ENCODE data around the gene ALDH1A1.

The ALDH1A1 gene

GRCh38 chr9:72855890-72856523 lies 96.8 kb downstream of the ALDH1A1 start:
- no peak overlapping the region for H3K4me3 ChIP-seq (ENCODE audit: low read depth, low read length)
- no peak for TF ChIP-seq CTCF (IDR thresholded peaks at IDR 0.05; ENCODE audit: low read depth, low read length, missing control alignments)
- no peak for DNase-seq (ENCODE audit: low read depth)

GRCh38 chr9:72855321-72855720 lies 97.5 kb downstream of the ALDH1A1 start:
- no peak overlapping the region for H3K4me3 ChIP-seq (ENCODE audit: low read depth, low read length)
- DNase-seq (ENCODE audit: low read depth) = no peak
- no peak for TF ChIP-seq CTCF (IDR thresholded peaks at IDR 0.05; ENCODE audit: low read depth, low read length, missing control alignments)

Data from GM12864 (cell line).